Breast epithelium (tissue), 4 donors: ENCODE measurements around the gene RNF223. TPM values are rescaled to one million over a fixed set of nuclear protein-coding genes. Genes with fewer than 3 reads are reported as not detected.

Experiments used
- DNase-seq, 2 donors: peaks; one replicate each; pipeline ENCODE4 v3.0.0-alpha.2; 2019; ENCODE audit warnings: low spot score in 2 of 2
- H3K27ac ChIP-seq, 2 donors: fragments of 200-600 bp; sonication (generic) in 1 of 2; one replicate each; pipeline ENCODE4 v1.5.1; 2016 to 2019; ENCODE audit warnings: mild to moderate bottlenecking in 1 of 2
- H3K27me3 ChIP-seq, 2 donors: fragments of 200-600 bp; sonication (generic) in 1 of 2; one replicate each; pipeline versions ENCODE4 v1.5.1 to v1.6.0; 2017 to 2019; ENCODE audit warnings: control low read depth in 1 of 2, mild to moderate bottlenecking in 1 of 2
- H3K36me3 ChIP-seq: fragments of 200-600 bp; one replicate; pipeline ENCODE4 v1.5.1; 2019
- H3K4me1 ChIP-seq, 2 donors: fragments of 200-600 bp; sonication (generic); one replicate each; pipeline ENCODE4 v1.5.1; 2016 to 2019; ENCODE audit warnings: control low read depth in 1 of 2
- H3K4me3 ChIP-seq, 3 donors: fragments of 200-600 bp; sonication (generic); 1 replicate in 2 of 3; 2 replicates in 1 of 3; pipeline ENCODE4 v1.5.1; 2016 to 2019; ENCODE audit warnings: mild to moderate bottlenecking in 3 of 3, moderate library complexity in 2 of 3
- H3K9me3 ChIP-seq, 2 donors: fragments of 200-600 bp; sonication (generic) in 1 of 2; one replicate each; pipeline ENCODE4 v1.5.1; 2016 to 2019; ENCODE audit warnings: control low read depth in 1 of 2
- POLR2A ChIP-seq: fragments of 450-650 bp; IDR thresholded peaks from one replicate; pipeline ENCODE4 v1.6.1; 2016; ENCODE audit warnings: antibody characterized with exemption, mild to moderate bottlenecking, moderate library complexity
- POLR2AphosphoS5 ChIP-seq, 3 donors: sonication (generic); formaldehyde crosslinking; IDR thresholded peaks; one replicate each; pipeline ENCODE4 v1.6.1; 2017; ENCODE audit warnings: antibody characterized with exemption in 3 of 3
- intact Hi-C: fragments of 100-400 bp; cut with DNase I; formaldehyde crosslinking; loops from one replicate; pipeline ENCODE4 v1.15.1; 2023; ENCODE audit warnings: low total_unique reads
- total RNA-seq, 3 donors: library from RNA; depleted of rRNA; stranded (reverse); fragments of >200 nt; gene quantifications; one replicate each; pipeline ENCODE4 v1.1.0, GENCODE V29; 2016
- TF ChIP-seq, protein P1 (sequence below), 3 donors: fragments of 450-650 bp; IDR thresholded peaks; one replicate each; pipeline ENCODE4 v1.5.1; 2016 to 2017; ENCODE audit warnings: antibody characterized with exemption in 3 of 3, mild to moderate bottlenecking in 3 of 3, moderate library complexity in 3 of 3

The RNF223 gene
- 1 to 10 TPM in 1 of 3 donors, under 1 TPM in 1, not detected in 1; 0.33 to 2.8 TPM for total RNA-seq

- Histone ChIP-seq H3K9me3 (no peaks in the 10 kb centered on the region), H3K4me1 (no peaks in the 10 kb centered on the region), H3K27ac (peak within 1 kb of the TSS; percentile 90 to 91), H3K4me3 (peak within 1 kb of the TSS in 2 of 3 donors; percentile 32 to 48), H3K27me3 (peaks cover 0 to 4% of the 10 kb centered on the region in 2 donors), H3K36me3 (no peaks in the 10 kb centered on the region)
- DNase-seq: peak; percentile 86 to 89
- intact Hi-C loops: no loop called here
- TF ChIP-seq POLR2AphosphoS5 (IDR thresholded peaks at IDR 0.05) (peak in 1 of 3 donors; percentile 64), POLR2A (no peak)
Measured at GRCh38 chr1:1073743-1074587, at the start of gene RNF223. Gene RNF223, minus strand, starts transcription at chr1:1074306. Its CDS starts 1,740 bp downstream, at chr1:1072566.

DNA sequence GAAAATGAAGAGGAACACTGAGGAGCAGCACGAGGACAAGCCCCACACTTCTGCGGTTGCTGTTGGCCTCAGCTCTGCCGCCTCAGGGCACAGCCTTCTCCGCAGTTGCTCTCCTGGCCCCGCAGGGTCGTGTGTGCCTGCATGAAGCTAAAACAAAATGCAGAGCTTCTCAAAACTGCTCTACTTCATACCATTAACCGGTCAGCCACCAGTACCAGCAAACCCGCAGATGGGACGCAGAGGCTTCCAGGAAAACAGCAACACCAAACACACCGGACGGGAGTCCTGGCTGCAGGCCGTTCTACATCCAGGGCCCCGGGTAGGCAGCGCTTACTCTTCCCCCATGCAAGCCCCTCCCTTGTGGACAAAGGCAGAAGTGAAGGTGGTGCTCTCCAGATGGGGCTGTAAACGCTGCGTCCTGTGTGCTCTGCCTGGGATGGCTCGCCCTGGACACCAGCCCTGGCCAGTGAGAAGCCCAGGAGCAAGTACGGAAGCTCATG, 48.9 kb upstream of the RNF223 start:
- no peak overlapping the region for H3K27ac ChIP-seq
- TF ChIP-seq POLR2A: no peak
- TF ChIP-seq, protein P1, sequence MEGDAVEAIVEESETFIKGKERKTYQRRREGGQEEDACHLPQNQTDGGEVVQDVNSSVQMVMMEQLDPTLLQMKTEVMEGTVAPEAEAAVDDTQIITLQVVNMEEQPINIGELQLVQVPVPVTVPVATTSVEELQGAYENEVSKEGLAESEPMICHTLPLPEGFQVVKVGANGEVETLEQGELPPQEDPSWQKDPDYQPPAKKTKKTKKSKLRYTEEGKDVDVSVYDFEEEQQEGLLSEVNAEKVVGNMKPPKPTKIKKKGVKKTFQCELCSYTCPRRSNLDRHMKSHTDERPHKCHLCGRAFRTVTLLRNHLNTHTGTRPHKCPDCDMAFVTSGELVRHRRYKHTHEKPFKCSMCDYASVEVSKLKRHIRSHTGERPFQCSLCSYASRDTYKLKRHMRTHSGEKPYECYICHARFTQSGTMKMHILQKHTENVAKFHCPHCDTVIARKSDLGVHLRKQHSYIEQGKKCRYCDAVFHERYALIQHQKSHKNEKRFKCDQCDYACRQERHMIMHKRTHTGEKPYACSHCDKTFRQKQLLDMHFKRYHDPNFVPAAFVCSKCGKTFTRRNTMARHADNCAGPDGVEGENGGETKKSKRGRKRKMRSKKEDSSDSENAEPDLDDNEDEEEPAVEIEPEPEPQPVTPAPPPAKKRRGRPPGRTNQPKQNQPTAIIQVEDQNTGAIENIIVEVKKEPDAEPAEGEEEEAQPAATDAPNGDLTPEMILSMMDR (IDR thresholded peaks at IDR 0.05): no peak
- TF ChIP-seq POLR2AphosphoS5 (IDR thresholded peaks at IDR 0.05): no peak
- no peaks in the 10 kb centered on the region for H3K9me3 ChIP-seq
- peaks cover 0 to 11% of the 10 kb centered on the region in 2 donors for H3K4me1 ChIP-seq
- intact Hi-C loops: loop anchor here (5.0 to 10.0 kb wide), 2 partner anchors 112 to 169 kb away; partner anchors contain the start of genes B3GALT6 and SDF4
- H3K4me3 ChIP-seq: no peak overlapping the region
- H3K27me3 ChIP-seq: no peaks in the 10 kb centered on the region
- DNase-seq: no peak
- H3K36me3 ChIP-seq: no peaks in the 10 kb centered on the region

DNA sequence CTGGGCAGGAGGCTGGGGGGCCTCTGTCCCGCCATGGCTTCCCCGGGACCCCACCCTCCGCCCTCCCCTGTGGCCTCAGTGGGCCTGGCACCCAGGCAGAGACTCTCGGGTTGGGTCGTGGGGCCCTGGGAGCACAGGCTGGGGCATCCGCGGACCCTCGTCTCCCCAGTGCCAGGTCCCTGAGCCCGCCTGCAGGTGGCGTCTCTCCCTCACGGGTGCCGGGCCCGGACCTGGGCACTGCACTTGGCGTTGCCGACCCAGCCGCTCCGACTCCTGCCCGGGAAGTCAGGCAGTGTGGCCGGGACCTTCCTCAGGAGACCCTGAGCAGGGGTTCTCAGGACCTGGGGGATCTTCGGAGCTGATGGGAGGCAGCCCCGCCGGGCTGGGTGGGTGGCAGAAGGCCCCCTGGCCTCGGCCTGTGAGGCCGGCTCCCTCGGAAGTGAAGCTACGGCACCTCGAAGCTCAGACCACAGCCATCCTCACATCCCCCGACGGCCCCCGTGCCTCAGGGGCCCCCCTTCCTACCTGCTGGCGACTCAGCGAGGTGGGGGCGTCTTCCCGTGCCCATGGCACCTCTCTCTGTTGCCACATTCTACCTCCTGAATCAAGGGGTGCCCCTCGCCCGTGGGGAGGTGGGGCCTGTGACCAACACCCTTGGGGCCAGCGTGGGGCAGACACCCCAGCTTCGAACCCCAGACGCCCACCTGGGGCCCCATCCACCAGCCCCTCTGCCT, 48.1 kb upstream of the RNF223 start:
- Histone ChIP-seq H3K36me3 (no peaks in the 10 kb centered on the region), H3K27me3 (no peaks in the 10 kb centered on the region), H3K4me3 (peak overlapping the region in 2 of 3 donors; percentile 40 to 57), H3K4me1 (peaks cover 0 to 11% of the 10 kb centered on the region in 2 donors), H3K9me3 (no peaks in the 10 kb centered on the region), H3K27ac (no peak overlapping the region)
- TF ChIP-seq POLR2AphosphoS5 (IDR thresholded peaks at IDR 0.05): no peak
- TF ChIP-seq, protein P1 (IDR thresholded peaks at IDR 0.05): peak; percentile 84 to 97 (median 91)
- DNase-seq: peak; percentile 69 to 89
- intact Hi-C loops: loop anchor here (5.0 to 10.0 kb wide), 2 partner anchors 113 to 170 kb away; partner anchors contain the start of genes B3GALT6 and SDF4

GRCh38 chr1:1121611-1122077, 47.5 kb upstream of the RNF223 start:
- intact Hi-C loops: loop anchor here (5.0 to 10.0 kb wide), 2 partner anchors 113 to 171 kb away; partner anchors contain the start of genes B3GALT6 and SDF4
- H3K36me3 ChIP-seq: no peaks in the 10 kb centered on the region
- H3K27me3 ChIP-seq: no peaks in the 10 kb centered on the region
- no peak for DNase-seq
- H3K27ac ChIP-seq: no peak overlapping the region
- peak overlapping the region in 1 of 3 donors; percentile 57 for H3K4me3 ChIP-seq
- peaks cover 0 to 11% of the 10 kb centered on the region in 2 donors for H3K4me1 ChIP-seq
- no peak for TF ChIP-seq POLR2AphosphoS5 (IDR thresholded peaks at IDR 0.05)
- TF ChIP-seq POLR2A: no peak
- TF ChIP-seq, protein P1 (IDR thresholded peaks at IDR 0.05): no peak
- no peaks in the 10 kb centered on the region for H3K9me3 ChIP-seq

DNA sequence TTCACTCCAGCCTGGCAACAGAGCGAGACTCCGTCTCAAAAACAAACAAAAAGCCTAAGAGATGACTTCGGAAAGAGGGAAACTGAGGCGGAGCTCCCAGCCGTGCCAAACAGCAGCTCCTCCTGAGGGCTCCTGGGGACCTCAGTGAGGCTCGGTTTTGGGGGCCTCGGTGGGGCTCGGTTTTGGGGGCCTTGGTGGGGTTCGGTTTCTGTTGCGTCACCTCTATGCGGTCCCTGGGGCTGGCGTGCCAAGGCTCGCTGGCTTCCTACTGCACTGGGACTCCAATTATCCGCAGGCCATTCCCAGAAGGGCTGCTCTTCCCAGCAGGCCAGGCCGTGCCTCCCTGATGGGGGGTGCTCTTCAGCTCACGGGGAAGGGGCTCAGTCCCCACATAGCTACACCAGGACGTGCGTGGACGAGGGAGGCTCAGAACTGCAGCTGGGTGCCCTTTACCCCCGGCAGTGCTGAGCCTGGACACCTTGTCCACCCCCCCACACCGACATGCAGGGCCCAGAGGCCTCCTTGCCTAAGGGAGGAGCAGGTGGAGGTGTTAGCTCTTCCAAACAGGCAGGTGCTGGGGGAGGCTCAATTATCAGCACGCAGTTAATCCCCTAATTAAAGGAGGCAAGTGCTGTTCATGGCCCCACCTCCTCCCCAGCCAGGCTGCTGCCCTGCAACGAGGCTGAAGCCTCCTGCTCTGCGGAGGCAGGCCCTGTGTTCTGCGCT, 46.9 kb upstream of the RNF223 start:
- DNase-seq: no peak
- Histone ChIP-seq H3K4me1 (peaks cover 2 to 11% of the 10 kb centered on the region in 2 donors), H3K36me3 (no peaks in the 10 kb centered on the region), H3K9me3 (no peaks in the 10 kb centered on the region), H3K27me3 (no peaks in the 10 kb centered on the region), H3K27ac (no peak overlapping the region), H3K4me3 (no peak overlapping the region)
- intact Hi-C loops: loop anchor here (5.0 to 10.0 kb wide), 2 partner anchors 114 to 171 kb away; partner anchors contain the start of genes B3GALT6 and SDF4
- TF ChIP-seq POLR2A (no peak), POLR2AphosphoS5 (IDR thresholded peaks at IDR 0.05) (no peak)
- TF ChIP-seq, protein P1 (IDR thresholded peaks at IDR 0.05): no peak
